Measurements from ENCODE around the gene CELF2. TPM values are rescaled to one million over a fixed set of nuclear protein-coding genes. Genes with fewer than 3 reads are reported as not detected.

The CELF2 gene
- total RNA-seq, 4 donors from 2014 or later: 27.0 to 44.1 (median 31.3) TPM

GRCh38 chr10:11223507-11224140 lies 206.0 kb downstream of the CELF2 start:
- no peak overlapping the region for H3K4me3 ChIP-seq
- TF ChIP-seq POLR2AphosphoS5 (IDR thresholded peaks at IDR 0.05) (no peak), POLR2A (IDR thresholded peaks at IDR 0.05) (no peak)
- 94% methylated on average over 5 to 9 of the region's 9 CpGs for WGBS, 2 donors (ENCODE audit: low coverage in 1 of 2)
- H3K27ac ChIP-seq: no peak overlapping the region
- in situ Hi-C loops (cut with MboI; ENCODE audit: low pct_ligation_motif_present in 1 of 4, low pct_unique_long_range_greater_than_20kb in 1 of 4, low sequenced_read_pairs in 3 of 4) (no loop called here), intact Hi-C loops (cut with DNase I; ENCODE audit: low total_unique reads) (no loop called here)
- H3K36me3 ChIP-seq: no peaks in the 10 kb centered on the region
- peaks cover 0 to 6% (median 3%) of the 10 kb centered on the region in 4 donors for H3K4me1 ChIP-seq
- DNase-seq: no peak
- H3K9me3 ChIP-seq: no peaks in the 10 kb centered on the region
- H3K27me3 ChIP-seq: no peaks in the 10 kb centered on the region

- in situ Hi-C loops (cut with MboI; ENCODE audit: low pct_ligation_motif_present in 1 of 4, low pct_unique_long_range_greater_than_20kb in 1 of 4, low sequenced_read_pairs in 3 of 4) (no loop called here), intact Hi-C loops (cut with DNase I; ENCODE audit: low total_unique reads) (no loop called here)
- WGBS, 2 donors (ENCODE audit: low coverage in 1 of 2): 96 to 99% methylated on average over 4 to 5 of the region's 5 CpGs
Observed at GRCh38 chr10:11224321-11224720, 206.6 kb downstream of the CELF2 start.

GRCh38 chr10:11224792-11225416 lies 207.2 kb downstream of the CELF2 start:
- in situ Hi-C loops (cut with MboI; ENCODE audit: low pct_ligation_motif_present in 1 of 4, low pct_unique_long_range_greater_than_20kb in 1 of 4, low sequenced_read_pairs in 3 of 4) (no loop called here), intact Hi-C loops (cut with DNase I; ENCODE audit: low total_unique reads) (no loop called here)
- no peaks in the 10 kb centered on the region for H3K27me3 ChIP-seq
- H3K4me3 ChIP-seq: no peak overlapping the region
- peaks cover 0 to 6% (median 3%) of the 10 kb centered on the region in 4 donors for H3K4me1 ChIP-seq
- DNase-seq: no peak
- 65 to 81% methylated on average over 3 to 12 of the region's 12 CpGs for WGBS, 2 donors (ENCODE audit: low coverage in 1 of 2)
- H3K36me3 ChIP-seq: no peaks in the 10 kb centered on the region
- H3K9me3 ChIP-seq: no peaks in the 10 kb centered on the region
- no peak for TF ChIP-seq POLR2AphosphoS5 (IDR thresholded peaks at IDR 0.05)
- TF ChIP-seq EP300 (IDR thresholded peaks at IDR 0.05; ENCODE audit: low read depth): no peak
- TF ChIP-seq POLR2A (IDR thresholded peaks at IDR 0.05): no peak
- no peak for TF ChIP-seq CTCF (IDR thresholded peaks at IDR 0.05)
- H3K27ac ChIP-seq: no peak overlapping the region

More at GRCh38 chr10:11224321-11224720, 206.6 kb downstream of the CELF2 start:
- H3K4me3 ChIP-seq: no peak overlapping the region
- H3K36me3 ChIP-seq: no peaks in the 10 kb centered on the region
- TF ChIP-seq CTCF (IDR thresholded peaks at IDR 0.05) (no peak), POLR2A (IDR thresholded peaks at IDR 0.05) (no peak), POLR2AphosphoS5 (IDR thresholded peaks at IDR 0.05) (no peak), EP300 (IDR thresholded peaks at IDR 0.05; ENCODE audit: low read depth) (no peak)
- peaks cover 0 to 6% (median 3%) of the 10 kb centered on the region in 4 donors for H3K4me1 ChIP-seq
- no peaks in the 10 kb centered on the region for H3K9me3 ChIP-seq
- H3K27me3 ChIP-seq: no peaks in the 10 kb centered on the region
- no peak for DNase-seq
- no peak overlapping the region for H3K27ac ChIP-seq

- WGBS, 2 donors (ENCODE audit: low coverage in 1 of 2): 44% methylated on average over 5 of the region's 5 CpGs; no CpG with 5 or more reads in 1 of the 2 donors
- TF ChIP-seq CTCF (IDR thresholded peaks at IDR 0.05) (no peak), EP300 (IDR thresholded peaks at IDR 0.05; ENCODE audit: low read depth) (no peak), POLR2AphosphoS5 (IDR thresholded peaks at IDR 0.05) (no peak), POLR2A (IDR thresholded peaks at IDR 0.05) (no peak)
- H3K27ac ChIP-seq: peak overlapping the region in 2 of 4 donors; percentile 53 to 59
- H3K9me3 ChIP-seq: no peaks in the 10 kb centered on the region
- DNase-seq: peak; percentile 58
- in situ Hi-C loops (cut with MboI; ENCODE audit: low pct_ligation_motif_present in 1 of 4, low pct_unique_long_range_greater_than_20kb in 1 of 4, low sequenced_read_pairs in 3 of 4): no loop called here
- H3K4me3 ChIP-seq: no peak overlapping the region
- intact Hi-C loops (cut with DNase I; ENCODE audit: low total_unique reads): no loop called here
- H3K27me3 ChIP-seq: no peaks in the 10 kb centered on the region
- H3K36me3 ChIP-seq: no peaks in the 10 kb centered on the region
- H3K4me1 ChIP-seq: peaks cover 0 to 6% (median 3%) of the 10 kb centered on the region in 4 donors
Observed at GRCh38 chr10:11225935-11226334, 208.3 kb downstream of the CELF2 start.
